Measurements from ENCODE around the gene GRIK5. TPM values are rescaled to one million over a fixed set of nuclear protein-coding genes. Genes with fewer than 3 reads are reported as not detected.

The GRIK5 gene
- total and polyA plus RNA-seq, 2 of the 8 experiments (the other 6 are each of a cell fraction or from before 2014, with no cell fraction given) = 17.8 to 42.9 TPM

DNA sequence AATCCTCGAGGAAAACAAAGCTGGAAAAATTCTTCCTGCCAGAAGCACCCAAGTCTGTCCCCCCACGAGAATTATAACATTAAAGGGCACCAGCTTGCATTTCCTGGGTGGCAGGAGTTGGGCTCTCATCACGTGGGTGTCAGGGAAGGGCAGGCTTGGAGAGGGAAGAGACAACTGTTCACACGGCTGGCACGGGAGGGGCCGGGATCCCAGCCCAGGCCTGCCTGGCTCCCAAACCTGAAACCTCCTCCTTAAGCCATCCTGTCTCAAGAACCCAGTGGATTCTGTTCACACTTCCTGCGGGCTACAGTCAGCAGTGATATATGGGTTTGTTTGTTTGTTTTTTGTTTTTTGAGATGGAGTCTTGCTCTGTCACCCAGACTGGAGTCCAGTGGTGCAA, 12.2 kb downstream of the GRIK5 start (continued):
- TF ChIP-seq, protein P1, sequence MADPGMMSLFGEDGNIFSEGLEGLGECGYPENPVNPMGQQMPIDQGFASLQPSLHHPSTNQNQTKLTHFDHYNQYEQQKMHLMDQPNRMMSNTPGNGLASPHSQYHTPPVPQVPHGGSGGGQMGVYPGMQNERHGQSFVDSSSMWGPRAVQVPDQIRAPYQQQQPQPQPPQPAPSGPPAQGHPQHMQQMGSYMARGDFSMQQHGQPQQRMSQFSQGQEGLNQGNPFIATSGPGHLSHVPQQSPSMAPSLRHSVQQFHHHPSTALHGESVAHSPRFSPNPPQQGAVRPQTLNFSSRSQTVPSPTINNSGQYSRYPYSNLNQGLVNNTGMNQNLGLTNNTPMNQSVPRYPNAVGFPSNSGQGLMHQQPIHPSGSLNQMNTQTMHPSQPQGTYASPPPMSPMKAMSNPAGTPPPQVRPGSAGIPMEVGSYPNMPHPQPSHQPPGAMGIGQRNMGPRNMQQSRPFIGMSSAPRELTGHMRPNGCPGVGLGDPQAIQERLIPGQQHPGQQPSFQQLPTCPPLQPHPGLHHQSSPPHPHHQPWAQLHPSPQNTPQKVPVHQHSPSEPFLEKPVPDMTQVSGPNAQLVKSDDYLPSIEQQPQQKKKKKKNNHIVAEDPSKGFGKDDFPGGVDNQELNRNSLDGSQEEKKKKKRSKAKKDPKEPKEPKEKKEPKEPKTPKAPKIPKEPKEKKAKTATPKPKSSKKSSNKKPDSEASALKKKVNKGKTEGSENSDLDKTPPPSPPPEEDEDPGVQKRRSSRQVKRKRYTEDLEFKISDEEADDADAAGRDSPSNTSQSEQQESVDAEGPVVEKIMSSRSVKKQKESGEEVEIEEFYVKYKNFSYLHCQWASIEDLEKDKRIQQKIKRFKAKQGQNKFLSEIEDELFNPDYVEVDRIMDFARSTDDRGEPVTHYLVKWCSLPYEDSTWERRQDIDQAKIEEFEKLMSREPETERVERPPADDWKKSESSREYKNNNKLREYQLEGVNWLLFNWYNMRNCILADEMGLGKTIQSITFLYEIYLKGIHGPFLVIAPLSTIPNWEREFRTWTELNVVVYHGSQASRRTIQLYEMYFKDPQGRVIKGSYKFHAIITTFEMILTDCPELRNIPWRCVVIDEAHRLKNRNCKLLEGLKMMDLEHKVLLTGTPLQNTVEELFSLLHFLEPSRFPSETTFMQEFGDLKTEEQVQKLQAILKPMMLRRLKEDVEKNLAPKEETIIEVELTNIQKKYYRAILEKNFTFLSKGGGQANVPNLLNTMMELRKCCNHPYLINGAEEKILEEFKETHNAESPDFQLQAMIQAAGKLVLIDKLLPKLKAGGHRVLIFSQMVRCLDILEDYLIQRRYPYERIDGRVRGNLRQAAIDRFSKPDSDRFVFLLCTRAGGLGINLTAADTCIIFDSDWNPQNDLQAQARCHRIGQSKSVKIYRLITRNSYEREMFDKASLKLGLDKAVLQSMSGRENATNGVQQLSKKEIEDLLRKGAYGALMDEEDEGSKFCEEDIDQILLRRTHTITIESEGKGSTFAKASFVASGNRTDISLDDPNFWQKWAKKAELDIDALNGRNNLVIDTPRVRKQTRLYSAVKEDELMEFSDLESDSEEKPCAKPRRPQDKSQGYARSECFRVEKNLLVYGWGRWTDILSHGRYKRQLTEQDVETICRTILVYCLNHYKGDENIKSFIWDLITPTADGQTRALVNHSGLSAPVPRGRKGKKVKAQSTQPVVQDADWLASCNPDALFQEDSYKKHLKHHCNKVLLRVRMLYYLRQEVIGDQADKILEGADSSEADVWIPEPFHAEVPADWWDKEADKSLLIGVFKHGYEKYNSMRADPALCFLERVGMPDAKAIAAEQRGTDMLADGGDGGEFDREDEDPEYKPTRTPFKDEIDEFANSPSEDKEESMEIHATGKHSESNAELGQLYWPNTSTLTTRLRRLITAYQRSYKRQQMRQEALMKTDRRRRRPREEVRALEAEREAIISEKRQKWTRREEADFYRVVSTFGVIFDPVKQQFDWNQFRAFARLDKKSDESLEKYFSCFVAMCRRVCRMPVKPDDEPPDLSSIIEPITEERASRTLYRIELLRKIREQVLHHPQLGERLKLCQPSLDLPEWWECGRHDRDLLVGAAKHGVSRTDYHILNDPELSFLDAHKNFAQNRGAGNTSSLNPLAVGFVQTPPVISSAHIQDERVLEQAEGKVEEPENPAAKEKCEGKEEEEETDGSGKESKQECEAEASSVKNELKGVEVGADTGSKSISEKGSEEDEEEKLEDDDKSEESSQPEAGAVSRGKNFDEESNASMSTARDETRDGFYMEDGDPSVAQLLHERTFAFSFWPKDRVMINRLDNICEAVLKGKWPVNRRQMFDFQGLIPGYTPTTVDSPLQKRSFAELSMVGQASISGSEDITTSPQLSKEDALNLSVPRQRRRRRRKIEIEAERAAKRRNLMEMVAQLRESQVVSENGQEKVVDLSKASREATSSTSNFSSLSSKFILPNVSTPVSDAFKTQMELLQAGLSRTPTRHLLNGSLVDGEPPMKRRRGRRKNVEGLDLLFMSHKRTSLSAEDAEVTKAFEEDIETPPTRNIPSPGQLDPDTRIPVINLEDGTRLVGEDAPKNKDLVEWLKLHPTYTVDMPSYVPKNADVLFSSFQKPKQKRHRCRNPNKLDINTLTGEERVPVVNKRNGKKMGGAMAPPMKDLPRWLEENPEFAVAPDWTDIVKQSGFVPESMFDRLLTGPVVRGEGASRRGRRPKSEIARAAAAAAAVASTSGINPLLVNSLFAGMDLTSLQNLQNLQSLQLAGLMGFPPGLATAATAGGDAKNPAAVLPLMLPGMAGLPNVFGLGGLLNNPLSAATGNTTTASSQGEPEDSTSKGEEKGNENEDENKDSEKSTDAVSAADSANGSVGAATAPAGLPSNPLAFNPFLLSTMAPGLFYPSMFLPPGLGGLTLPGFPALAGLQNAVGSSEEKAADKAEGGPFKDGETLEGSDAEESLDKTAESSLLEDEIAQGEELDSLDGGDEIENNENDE (IDR thresholded peaks at IDR 0.05; ENCODE audit: insufficient replicate concordance, low read length) = no peak
- TF ChIP-seq TBP (IDR thresholded peaks at IDR 0.05; ENCODE audit: low read depth, low read length) = no peak
- no peak for TF ChIP-seq BRCA1 (IDR thresholded peaks at IDR 0.05; ENCODE audit: low read depth, low read length)
- TF ChIP-seq JUND (IDR thresholded peaks at IDR 0.05; ENCODE audit: low read length) = no peak
- TF ChIP-seq TAF1 (IDR thresholded peaks at IDR 0.05; ENCODE audit: low read depth, low read length) = no peak
- no peak for TF ChIP-seq NANOG (IDR thresholded peaks at IDR 0.05; ENCODE audit: insufficient read depth, low read depth, low read length, poor library complexity, severe bottlenecking)
- TF ChIP-seq SP4 (IDR thresholded peaks at IDR 0.05; ENCODE audit: low read length) = no peak
- TF ChIP-seq TEAD4 (IDR thresholded peaks at IDR 0.05; ENCODE audit: low read depth, low read length) = no peak
- TF ChIP-seq CTBP2 (IDR thresholded peaks at IDR 0.05; ENCODE audit: borderline replicate concordance, insufficient read depth, insufficient read length, low read length) = no peak
- TF ChIP-seq, protein P2, sequence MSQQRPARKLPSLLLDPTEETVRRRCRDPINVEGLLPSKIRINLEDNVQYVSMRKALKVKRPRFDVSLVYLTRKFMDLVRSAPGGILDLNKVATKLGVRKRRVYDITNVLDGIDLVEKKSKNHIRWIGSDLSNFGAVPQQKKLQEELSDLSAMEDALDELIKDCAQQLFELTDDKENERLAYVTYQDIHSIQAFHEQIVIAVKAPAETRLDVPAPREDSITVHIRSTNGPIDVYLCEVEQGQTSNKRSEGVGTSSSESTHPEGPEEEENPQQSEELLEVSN (IDR thresholded peaks at IDR 0.05) = no peak
- TF ChIP-seq CREB1 (IDR thresholded peaks at IDR 0.05) = no peak
- TF ChIP-seq ZNF274 (IDR thresholded peaks at IDR 0.05; ENCODE audit: borderline replicate concordance, extremely low read depth, low read length) = no peak
- no peak for TF ChIP-seq CHD1 (IDR thresholded peaks at IDR 0.05; ENCODE audit: low read depth, low read length)
